Measurements from ENCODE around the gene CEBPA. TPM values are rescaled to one million over a fixed set of nuclear protein-coding genes. Genes with fewer than 3 reads are reported as not detected.

Gene CEBPA
- total RNA-seq, 1 donor from 2014 or later: 75.1 TPM

DNA sequence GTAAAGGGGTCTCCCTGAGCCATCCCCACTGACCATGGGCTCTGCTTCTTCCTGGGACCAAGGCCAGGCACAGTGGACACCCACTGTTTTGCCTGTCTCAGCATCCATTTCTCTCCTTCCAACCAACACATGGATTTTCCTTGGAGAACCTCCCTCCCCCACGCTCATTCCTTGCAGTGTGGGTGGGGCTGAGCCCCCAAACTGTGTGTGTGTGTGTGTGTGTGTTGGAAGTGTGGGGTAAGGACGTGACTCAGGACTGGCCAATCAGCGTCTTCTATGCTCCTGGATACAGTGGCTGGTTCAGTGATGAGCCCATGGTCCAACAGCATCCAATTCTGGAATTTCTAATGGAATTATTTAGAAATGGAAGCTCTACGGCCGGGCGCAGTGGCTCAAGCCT, 18.7 kb downstream of the CEBPA start:
- intact Hi-C loops (cut with DNase I): no loop called here
- peaks cover 4% of the 10 kb centered on the region for H3K27me3 ChIP-seq (ENCODE audit: low read depth)
- no peak overlapping the region for H3K27ac ChIP-seq
- no peak for TF ChIP-seq CTCF (IDR thresholded peaks at IDR 0.05)
- DNase-seq (no peak), ATAC-seq (no peak)
- H3K4me3 ChIP-seq: no peak overlapping the region
- H3K4me1 ChIP-seq: peaks cover 61% of the 10 kb centered on the region
- H3K36me3 ChIP-seq: no peaks in the 10 kb centered on the region
- H3K9me3 ChIP-seq: peaks cover 6% of the 10 kb centered on the region

DNA sequence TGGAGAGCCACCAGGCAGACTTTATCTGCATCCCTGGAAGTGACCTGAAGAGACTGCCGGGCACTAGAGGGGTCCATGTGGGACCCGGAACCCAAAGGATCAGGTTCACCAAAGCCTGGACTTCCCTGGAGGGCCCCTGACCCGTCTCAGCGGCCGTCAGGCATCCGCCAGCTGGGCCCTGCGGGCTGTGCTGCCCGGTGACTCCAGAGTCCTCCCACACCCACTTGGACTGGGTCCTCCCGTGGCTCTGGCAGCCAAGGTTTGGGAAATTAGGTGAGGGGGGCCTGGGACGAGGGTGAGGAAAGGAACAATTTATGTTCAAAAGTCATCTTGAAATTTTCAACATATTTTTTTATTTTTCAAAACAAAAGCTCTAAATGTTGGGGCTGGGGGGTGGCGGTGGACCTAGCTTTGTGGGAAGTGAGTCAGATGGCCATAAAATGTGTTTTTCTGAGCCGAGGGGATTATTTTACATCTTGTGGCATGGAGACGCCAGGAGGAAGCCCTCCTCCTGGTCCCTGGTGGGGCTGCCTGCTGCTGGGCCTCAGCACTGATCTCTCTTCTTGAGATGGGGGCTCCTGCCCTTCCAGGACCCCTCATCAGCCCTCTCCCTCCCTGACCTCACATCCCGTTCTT, 20.2 kb downstream of the CEBPA start:
- no peak for TF ChIP-seq CTCF (IDR thresholded peaks at IDR 0.05)
- intact Hi-C loops (cut with DNase I): no loop called here
- peaks cover 62% of the 10 kb centered on the region for H3K4me1 ChIP-seq
- H3K27ac ChIP-seq: no peak overlapping the region
- H3K36me3 ChIP-seq: no peaks in the 10 kb centered on the region
- H3K27me3 ChIP-seq (ENCODE audit: low read depth): peaks cover 4% of the 10 kb centered on the region
- H3K4me3 ChIP-seq: no peak overlapping the region
- H3K9me3 ChIP-seq: no peaks in the 10 kb centered on the region
- DNase-seq: no peak
- ATAC-seq: no peak

DNA sequence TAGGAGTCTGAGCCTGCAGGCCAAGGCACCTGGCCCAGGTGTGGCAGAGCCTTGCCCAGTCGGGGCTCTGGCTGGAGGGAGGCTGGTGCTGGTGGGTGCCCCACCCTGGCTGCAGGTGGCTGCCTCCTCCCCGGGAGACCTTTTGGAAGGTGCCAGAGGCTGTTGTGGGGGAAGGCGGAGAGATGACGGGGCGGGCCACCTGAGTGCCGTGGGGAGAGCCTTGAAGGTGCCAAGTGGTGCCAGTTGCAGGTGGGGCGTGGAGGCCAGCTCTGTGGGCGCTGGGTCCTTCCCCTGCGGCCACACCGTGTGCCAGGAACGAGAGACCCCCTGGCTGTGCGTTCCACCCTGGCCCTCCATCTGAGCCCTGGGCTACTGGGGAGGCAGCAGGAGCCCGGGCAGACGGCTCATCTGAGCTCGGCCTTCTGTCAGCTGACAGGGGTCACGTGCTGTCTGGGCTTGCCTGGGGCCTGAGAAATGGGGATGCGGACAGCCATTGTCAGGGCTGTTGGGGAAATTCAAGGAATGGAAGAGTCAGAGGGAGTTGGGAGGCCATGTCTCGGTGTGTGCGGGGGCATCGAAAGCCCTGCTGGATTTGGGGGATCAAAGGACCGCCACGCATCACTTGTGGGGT, 20.9 kb downstream of the CEBPA start:
- no peak for TF ChIP-seq CTCF (IDR thresholded peaks at IDR 0.05)
- intact Hi-C loops (cut with DNase I): no loop called here
- Histone ChIP-seq H3K27ac (no peak overlapping the region), H3K27me3 (ENCODE audit: low read depth) (peaks cover 4% of the 10 kb centered on the region), H3K36me3 (no peaks in the 10 kb centered on the region), H3K4me1 (peaks cover 55% of the 10 kb centered on the region), H3K4me3 (no peak overlapping the region), H3K9me3 (no peaks in the 10 kb centered on the region)
- no peak for ATAC-seq
- no peak for DNase-seq

GRCh38 chr19:33280351-33280921, 21.9 kb downstream of the CEBPA start:
- Histone ChIP-seq H3K4me3 (no peak overlapping the region), H3K27me3 (ENCODE audit: low read depth) (peaks cover under 1% of the 10 kb centered on the region), H3K36me3 (no peaks in the 10 kb centered on the region), H3K27ac (no peak overlapping the region), H3K4me1 (peaks cover 45% of the 10 kb centered on the region), H3K9me3 (no peaks in the 10 kb centered on the region)
- TF ChIP-seq CTCF (IDR thresholded peaks at IDR 0.05): no peak
- intact Hi-C loops (cut with DNase I): no loop called here
- ATAC-seq (peak in 1 of 2 donors; percentile 13), DNase-seq (no peak)

DNA sequence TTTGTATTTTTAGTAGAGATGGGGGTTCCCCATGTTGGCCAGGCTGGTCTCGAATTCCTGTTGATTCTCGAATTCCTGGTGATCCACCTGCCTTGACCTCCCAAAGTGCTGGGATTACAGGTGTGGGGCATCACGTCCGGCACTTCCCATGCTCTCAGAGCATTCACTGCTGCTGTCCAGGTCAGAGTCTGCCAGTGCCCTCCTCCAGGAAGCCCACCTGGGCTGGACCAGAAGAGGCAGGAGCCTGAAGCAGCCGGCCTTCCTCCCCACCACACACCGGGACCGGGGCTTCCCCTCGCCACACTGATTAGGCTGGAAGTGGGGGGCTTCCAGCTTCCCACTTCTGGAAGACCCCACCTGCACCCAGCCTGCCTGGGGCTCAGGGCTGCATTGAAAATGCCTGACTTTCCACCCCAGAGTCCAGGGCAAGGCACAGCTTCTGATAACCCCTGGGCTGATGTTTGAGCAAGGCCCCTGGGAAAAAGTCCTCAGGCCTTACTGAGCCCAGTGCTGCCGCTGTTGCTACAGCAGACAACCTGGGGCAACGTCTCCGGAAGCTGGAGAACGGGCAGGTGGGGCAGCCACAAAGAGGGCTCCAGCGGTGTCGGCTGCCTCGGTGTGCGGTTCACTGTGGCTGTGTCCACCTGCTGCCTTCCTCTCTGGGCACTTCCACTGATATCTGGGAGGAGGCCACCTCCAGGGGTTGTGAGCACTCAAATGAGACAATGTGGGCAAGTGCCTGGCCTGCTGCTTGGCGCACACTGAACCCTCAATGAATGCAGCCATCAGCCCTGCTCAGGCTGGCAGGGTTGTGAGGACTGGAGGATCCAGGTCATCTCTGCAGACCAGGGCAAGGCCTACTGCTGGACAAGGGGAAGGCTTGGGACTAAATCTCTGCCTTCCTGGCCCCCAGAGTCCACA, 22.6 kb downstream of the CEBPA start:
- no peak for TF ChIP-seq CTCF (IDR thresholded peaks at IDR 0.05)
- H3K36me3 ChIP-seq: no peaks in the 10 kb centered on the region
- H3K27me3 ChIP-seq (ENCODE audit: low read depth): no peaks in the 10 kb centered on the region
- DNase-seq: no peak
- intact Hi-C loops (cut with DNase I): no loop called here
- no peaks in the 10 kb centered on the region for H3K9me3 ChIP-seq
- H3K4me3 ChIP-seq: no peak overlapping the region
- peak overlapping the region; percentile 34 for H3K27ac ChIP-seq
- ATAC-seq: no peak
- H3K4me1 ChIP-seq: peaks cover 45% of the 10 kb centered on the region

Measured in lower lobe of right lung (tissue), 2 donors.